ENCODE measurements around the gene FN1.

FN1 gene

GRCh38 chr2:215423928-215424540 lies 11.8 kb downstream of the FN1 start:
- Histone ChIP-seq H3K27ac (peak overlapping the region; percentile 21 to 64), H3K9me3 (no peaks in the 10 kb centered on the region), H3K36me3 (peaks cover 74 to 97% (median 87%) of the 10 kb centered on the region in 3 donors), H3K4me1 (peaks cover 0 to 83% (median 9%) of the 10 kb centered on the region in 4 donors), H3K4me3 (no peak overlapping the region), H3K27me3 (no peaks in the 10 kb centered on the region)
- no peak for TF ChIP-seq CTCF (IDR thresholded peaks at IDR 0.05)
- intact Hi-C loops (cut with DNase I; ENCODE audit: low total_unique reads) = no loop called here
- DNase-seq = no peak

GRCh38 chr2:215423234-215423633 lies 12.6 kb downstream of the FN1 start:
- Histone ChIP-seq H3K27me3 (no peaks in the 10 kb centered on the region), H3K9me3 (no peaks in the 10 kb centered on the region), H3K27ac (peak overlapping the region; percentile 25 to 64), H3K4me1 (peaks cover 0 to 83% (median 9%) of the 10 kb centered on the region in 4 donors), H3K36me3 (peaks cover 73 to 95% (median 87%) of the 10 kb centered on the region in 3 donors), H3K4me3 (no peak overlapping the region)
- no peak for TF ChIP-seq CTCF (IDR thresholded peaks at IDR 0.05)
- intact Hi-C loops (cut with DNase I; ENCODE audit: low total_unique reads) = no loop called here
- no peak for DNase-seq

GRCh38 chr2:215422676-215423075 lies 13.2 kb downstream of the FN1 start:
- no peak for TF ChIP-seq CTCF (IDR thresholded peaks at IDR 0.05)
- DNase-seq = no peak
- peaks cover 0 to 83% (median 10%) of the 10 kb centered on the region in 4 donors for H3K4me1 ChIP-seq
- H3K36me3 ChIP-seq = peaks cover 70 to 95% (median 87%) of the 10 kb centered on the region in 3 donors
- intact Hi-C loops (cut with DNase I; ENCODE audit: low total_unique reads) = no loop called here
- peak overlapping the region in 1 of 2 donors; percentile 64 for H3K27ac ChIP-seq
- no peak overlapping the region for H3K4me3 ChIP-seq
- H3K27me3 ChIP-seq = no peaks in the 10 kb centered on the region
- H3K9me3 ChIP-seq = no peaks in the 10 kb centered on the region

- H3K27me3 ChIP-seq = no peaks in the 10 kb centered on the region
- no peak overlapping the region for H3K4me3 ChIP-seq
- DNase-seq = no peak
- no peaks in the 10 kb centered on the region for H3K9me3 ChIP-seq
- peaks cover 63 to 93% (median 84%) of the 10 kb centered on the region in 3 donors for H3K36me3 ChIP-seq
- TF ChIP-seq CTCF (IDR thresholded peaks at IDR 0.05) = no peak
- peak overlapping the region; percentile 57 to 64 for H3K27ac ChIP-seq
- intact Hi-C loops (cut with DNase I; ENCODE audit: low total_unique reads) = no loop called here
- H3K4me1 ChIP-seq = peaks cover 0 to 88% (median 11%) of the 10 kb centered on the region in 4 donors
Measured at GRCh38 chr2:215421859-215422461, 13.9 kb downstream of the FN1 start.

- Histone ChIP-seq H3K36me3 (peaks cover 52 to 82% (median 78%) of the 10 kb centered on the region in 3 donors), H3K4me3 (no peak overlapping the region), H3K27me3 (no peaks in the 10 kb centered on the region), H3K4me1 (peaks cover 0 to 95% (median 11%) of the 10 kb centered on the region in 4 donors), H3K9me3 (no peaks in the 10 kb centered on the region), H3K27ac (peak overlapping the region; percentile 57 to 64)
- intact Hi-C loops (cut with DNase I; ENCODE audit: low total_unique reads) = no loop called here
- DNase-seq = no peak
- TF ChIP-seq CTCF (IDR thresholded peaks at IDR 0.05) = no peak
Measured at GRCh38 chr2:215420471-215420935, 15.4 kb downstream of the FN1 start.

Measured in tibial artery (tissue), 4 donors.